ENCODE measurements around the gene CHST5. TPM values are rescaled to one million over a fixed set of nuclear protein-coding genes. Genes with fewer than 3 reads are reported as not detected.

CHST5 gene
- polyA plus RNA-seq, 1 donor (not counting 4 experiments of a cell fraction or from before 2014, with no cell fraction given): 0.12 TPM

DNA sequence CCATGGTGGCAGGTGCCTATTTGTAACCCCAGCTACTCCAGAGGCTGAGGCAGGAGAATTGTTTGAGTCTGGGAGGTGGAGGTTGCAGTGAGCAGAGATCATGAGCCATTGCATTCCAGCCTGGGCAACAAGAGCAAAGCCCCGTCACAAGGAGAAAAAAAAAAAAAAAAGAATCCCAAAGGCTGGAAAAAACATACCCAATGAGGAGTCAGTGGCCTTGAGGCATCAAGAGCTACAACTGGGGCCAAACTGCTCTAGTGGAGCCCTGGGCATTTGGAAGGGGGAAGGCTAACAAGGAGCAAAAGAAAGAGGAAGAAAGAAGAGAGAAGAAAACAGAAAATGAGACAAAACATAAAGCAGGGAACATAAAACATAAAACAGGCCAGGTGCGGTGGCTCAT lies 47.6 kb downstream of the CHST5 start:
- dilution Hi-C loops (cut with MboI; ENCODE audit: extremely low pct_ligation_motif_present, low sequenced_read_pairs): no loop called here

DNA sequence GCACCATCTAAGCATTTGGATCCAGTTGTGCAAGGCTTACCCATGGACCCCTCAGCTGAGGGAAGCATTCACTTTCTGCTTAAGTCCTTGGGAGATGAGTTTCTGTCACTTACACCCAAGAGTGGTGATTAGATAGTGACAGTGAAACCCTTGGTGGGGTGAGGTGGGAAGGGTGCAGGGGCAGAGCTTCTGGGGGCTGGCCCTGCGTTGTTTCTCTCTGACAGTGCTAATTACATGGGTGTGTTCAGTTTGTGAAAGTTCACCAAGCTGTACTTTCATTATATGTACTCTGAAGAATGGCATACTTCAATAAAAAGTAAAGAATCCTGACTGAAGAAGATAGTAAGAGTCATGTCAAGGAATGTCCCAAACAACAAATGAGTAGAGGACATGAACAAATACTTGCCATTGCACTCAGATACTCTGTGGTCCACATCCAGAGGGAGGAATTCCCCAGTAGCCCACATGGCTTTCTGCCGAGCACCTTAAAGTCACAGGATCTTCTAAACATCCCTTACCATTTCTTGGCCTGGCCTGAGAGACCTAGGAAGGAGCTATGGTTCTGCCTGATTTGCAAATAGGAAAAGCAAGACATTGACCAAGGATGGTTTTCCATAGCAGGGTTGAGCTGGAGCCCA lies 49.1 kb downstream of the CHST5 start:
- dilution Hi-C loops (cut with MboI; ENCODE audit: extremely low pct_ligation_motif_present, low sequenced_read_pairs): no loop called here
- no peaks in the 10 kb centered on the region for H3K9me1 ChIP-seq (ENCODE audit: control insufficient read depth, extremely low read depth, insufficient read depth, low read length)
- H2AFZ ChIP-seq (ENCODE audit: control insufficient read depth, low read length): no peak overlapping the region
- FAIRE-seq (no peak), DNase-seq (ENCODE audit: low read depth, low spot score) (no peak)
- no peaks in the 10 kb centered on the region for H3K36me3 ChIP-seq (ENCODE audit: control insufficient read depth in 2 of 2, extremely low read depth in 1 of 2, insufficient read depth in 2 of 2, low read length in 2 of 2)
- H3K4me1 ChIP-seq (ENCODE audit: control insufficient read depth, extremely low read depth, insufficient read depth, low read length): peaks cover 44% of the 10 kb centered on the region
- no peaks in the 10 kb centered on the region for H3K9me3 ChIP-seq (ENCODE audit: control insufficient read depth, low read depth, low read length)
- TF ChIP-seq, protein P1, sequence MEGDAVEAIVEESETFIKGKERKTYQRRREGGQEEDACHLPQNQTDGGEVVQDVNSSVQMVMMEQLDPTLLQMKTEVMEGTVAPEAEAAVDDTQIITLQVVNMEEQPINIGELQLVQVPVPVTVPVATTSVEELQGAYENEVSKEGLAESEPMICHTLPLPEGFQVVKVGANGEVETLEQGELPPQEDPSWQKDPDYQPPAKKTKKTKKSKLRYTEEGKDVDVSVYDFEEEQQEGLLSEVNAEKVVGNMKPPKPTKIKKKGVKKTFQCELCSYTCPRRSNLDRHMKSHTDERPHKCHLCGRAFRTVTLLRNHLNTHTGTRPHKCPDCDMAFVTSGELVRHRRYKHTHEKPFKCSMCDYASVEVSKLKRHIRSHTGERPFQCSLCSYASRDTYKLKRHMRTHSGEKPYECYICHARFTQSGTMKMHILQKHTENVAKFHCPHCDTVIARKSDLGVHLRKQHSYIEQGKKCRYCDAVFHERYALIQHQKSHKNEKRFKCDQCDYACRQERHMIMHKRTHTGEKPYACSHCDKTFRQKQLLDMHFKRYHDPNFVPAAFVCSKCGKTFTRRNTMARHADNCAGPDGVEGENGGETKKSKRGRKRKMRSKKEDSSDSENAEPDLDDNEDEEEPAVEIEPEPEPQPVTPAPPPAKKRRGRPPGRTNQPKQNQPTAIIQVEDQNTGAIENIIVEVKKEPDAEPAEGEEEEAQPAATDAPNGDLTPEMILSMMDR (optimal IDR thresholded peaks at IDR 0.05 in 1 of 3, IDR thresholded peaks at IDR 0.05 in 1 of 3, conservative IDR thresholded peaks at IDR 0.05 in 1 of 3; ENCODE audit: extremely low read depth in 1 of 3, insufficient read depth in 2 of 3, low read length in 3 of 3): no peak
- TF ChIP-seq EZH2 (IDR thresholded peaks at IDR 0.05; ENCODE audit: low read length): no peak
- peak overlapping the region; percentile 4 for H3K27ac ChIP-seq (ENCODE audit: control insufficient read depth, insufficient read depth, low read length)
- no peaks in the 10 kb centered on the region for H4K20me1 ChIP-seq (ENCODE audit: control insufficient read depth, extremely low read depth, insufficient read depth, low read length)
- H3K9ac ChIP-seq (ENCODE audit: control insufficient read depth, extremely low read depth, insufficient read depth, low read length): no peak overlapping the region
- peak overlapping the region; percentile 55 for H3K4me2 ChIP-seq (ENCODE audit: control insufficient read depth, extremely low read depth, insufficient read depth, low read depth, low read length)
- no peaks in the 10 kb centered on the region for H3K27me3 ChIP-seq (ENCODE audit: control insufficient read depth, extremely low read depth, insufficient read depth, low read length)
- H3K79me2 ChIP-seq (ENCODE audit: control insufficient read depth, insufficient read depth, low read length): no peaks in the 10 kb centered on the region
- no peak overlapping the region for H3K4me3 ChIP-seq (ENCODE audit: control insufficient read depth in 2 of 3, extremely low read depth in 1 of 3, insufficient read depth in 2 of 3, low read depth in 1 of 3, low read length in 3 of 3)

More for the DNA sequence above, 47.6 kb downstream of the CHST5 start:
- Histone ChIP-seq H3K4me3 (ENCODE audit: control insufficient read depth in 2 of 3, extremely low read depth in 1 of 3, insufficient read depth in 2 of 3, low read depth in 1 of 3, low read length in 3 of 3) (no peak overlapping the region), H3K4me2 (ENCODE audit: control insufficient read depth, extremely low read depth, insufficient read depth, low read depth, low read length) (no peak overlapping the region), H3K27ac (ENCODE audit: control insufficient read depth, insufficient read depth, low read length) (no peak overlapping the region), H3K9ac (ENCODE audit: control insufficient read depth, extremely low read depth, insufficient read depth, low read length) (no peak overlapping the region), H3K79me2 (ENCODE audit: control insufficient read depth, insufficient read depth, low read length) (no peaks in the 10 kb centered on the region), H3K9me3 (ENCODE audit: control insufficient read depth, low read depth, low read length) (no peaks in the 10 kb centered on the region), H3K27me3 (ENCODE audit: control insufficient read depth, extremely low read depth, insufficient read depth, low read length) (no peaks in the 10 kb centered on the region), H3K4me1 (ENCODE audit: control insufficient read depth, extremely low read depth, insufficient read depth, low read length) (peaks cover 37% of the 10 kb centered on the region), H4K20me1 (ENCODE audit: control insufficient read depth, extremely low read depth, insufficient read depth, low read length) (no peaks in the 10 kb centered on the region), H2AFZ (ENCODE audit: control insufficient read depth, low read length) (no peak overlapping the region), H3K36me3 (ENCODE audit: control insufficient read depth in 2 of 2, extremely low read depth in 1 of 2, insufficient read depth in 2 of 2, low read length in 2 of 2) (no peaks in the 10 kb centered on the region), H3K9me1 (ENCODE audit: control insufficient read depth, extremely low read depth, insufficient read depth, low read length) (no peaks in the 10 kb centered on the region)
- no peak for DNase-seq (ENCODE audit: low read depth, low spot score)
- no peak for FAIRE-seq
- TF ChIP-seq, protein P1 (optimal IDR thresholded peaks at IDR 0.05 in 1 of 3, IDR thresholded peaks at IDR 0.05 in 1 of 3, conservative IDR thresholded peaks at IDR 0.05 in 1 of 3; ENCODE audit: extremely low read depth in 1 of 3, insufficient read depth in 2 of 3, low read length in 3 of 3): no peak
- TF ChIP-seq EZH2 (IDR thresholded peaks at IDR 0.05; ENCODE audit: low read length): no peak
